ENCODE results near the gene ZFYVE27. TPM values are rescaled to one million over a fixed set of nuclear protein-coding genes. Genes with fewer than 3 reads are reported as not detected.

The ZFYVE27 gene
- total RNA-seq, 2 donors from 2014 or later, result 14.8 to 32.6 TPM

DNA sequence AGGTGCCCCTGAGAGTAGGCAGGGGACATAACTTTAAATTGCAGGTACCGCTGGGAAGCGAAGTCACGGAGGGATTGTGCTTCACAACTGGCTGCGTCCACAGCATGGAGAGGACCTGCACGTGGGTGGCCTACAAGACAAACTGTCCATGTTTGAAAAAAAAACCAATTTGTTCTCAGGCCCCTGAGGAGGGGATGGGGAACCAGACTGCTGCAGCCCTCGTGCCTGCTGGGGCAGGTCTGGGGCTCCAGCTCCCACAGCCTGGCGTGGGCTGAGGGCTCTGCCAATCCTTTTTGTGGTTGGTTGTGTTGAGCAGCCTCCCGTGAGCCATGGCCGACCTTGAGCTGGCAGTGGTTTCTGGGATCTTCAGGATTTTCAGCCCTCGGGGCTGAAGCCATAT is 25.1 kb downstream of the ZFYVE27 start:
- peaks cover 0 to 3% of the 10 kb centered on the region in 2 donors for H3K36me3 ChIP-seq (replicated peaks in 1 of 2; ENCODE audit: insufficient read depth in 1 of 2, low read depth in 2 of 2)
- 80% methylated on average over 6 to 10 of the region's 10 CpGs for WGBS, 2 donors
- intact Hi-C loops (cut with DNase I), result no loop called here
- H3K4me3 ChIP-seq, result no peak overlapping the region
- H3K9me3 ChIP-seq, result no peaks in the 10 kb centered on the region
- peaks cover 47% of the 10 kb centered on the region for H3K4me1 ChIP-seq
- H3K27ac ChIP-seq, result peak overlapping the region; percentile 62 to 89 (median 80)
- ATAC-seq (no peak), DNase-seq (no peak)
- TF ChIP-seq, protein P1, sequence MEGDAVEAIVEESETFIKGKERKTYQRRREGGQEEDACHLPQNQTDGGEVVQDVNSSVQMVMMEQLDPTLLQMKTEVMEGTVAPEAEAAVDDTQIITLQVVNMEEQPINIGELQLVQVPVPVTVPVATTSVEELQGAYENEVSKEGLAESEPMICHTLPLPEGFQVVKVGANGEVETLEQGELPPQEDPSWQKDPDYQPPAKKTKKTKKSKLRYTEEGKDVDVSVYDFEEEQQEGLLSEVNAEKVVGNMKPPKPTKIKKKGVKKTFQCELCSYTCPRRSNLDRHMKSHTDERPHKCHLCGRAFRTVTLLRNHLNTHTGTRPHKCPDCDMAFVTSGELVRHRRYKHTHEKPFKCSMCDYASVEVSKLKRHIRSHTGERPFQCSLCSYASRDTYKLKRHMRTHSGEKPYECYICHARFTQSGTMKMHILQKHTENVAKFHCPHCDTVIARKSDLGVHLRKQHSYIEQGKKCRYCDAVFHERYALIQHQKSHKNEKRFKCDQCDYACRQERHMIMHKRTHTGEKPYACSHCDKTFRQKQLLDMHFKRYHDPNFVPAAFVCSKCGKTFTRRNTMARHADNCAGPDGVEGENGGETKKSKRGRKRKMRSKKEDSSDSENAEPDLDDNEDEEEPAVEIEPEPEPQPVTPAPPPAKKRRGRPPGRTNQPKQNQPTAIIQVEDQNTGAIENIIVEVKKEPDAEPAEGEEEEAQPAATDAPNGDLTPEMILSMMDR (IDR thresholded peaks at IDR 0.05), result no peak
- no peak for TF ChIP-seq POLR2A (IDR thresholded peaks at IDR 0.05)
- H3K27me3 ChIP-seq, result no peaks in the 10 kb centered on the region

DNA sequence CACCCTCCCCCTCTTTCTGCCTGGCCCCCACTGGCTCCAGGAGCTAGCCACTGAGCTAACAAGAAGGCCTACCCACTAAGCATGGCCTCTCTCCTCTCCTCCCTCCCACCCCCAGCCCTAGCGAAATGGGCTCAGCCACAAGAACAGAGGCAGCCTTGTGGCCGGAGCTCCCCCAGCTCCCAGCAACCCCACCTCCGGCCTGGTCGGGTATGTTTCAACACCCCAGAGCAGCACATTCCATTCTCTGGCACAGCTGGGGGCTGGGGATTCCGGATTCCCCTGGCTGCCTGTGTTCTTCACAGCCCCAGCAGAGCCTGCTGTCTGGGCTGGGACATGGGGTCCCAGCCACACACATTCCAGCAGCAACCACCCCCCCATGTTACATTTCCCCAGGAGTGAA is 25.9 kb downstream of the ZFYVE27 start:
- 40 to 56% methylated on average over 1 to 5 of the region's 5 CpGs for WGBS, 2 donors
- DNase-seq (peak; percentile 66 to 84 (median 76)), ATAC-seq (peak; percentile 74)
- H3K9me3 ChIP-seq, result no peaks in the 10 kb centered on the region
- peaks cover 55% of the 10 kb centered on the region for H3K4me1 ChIP-seq
- peak overlapping the region; percentile 67 to 89 (median 80) for H3K27ac ChIP-seq
- no peaks in the 10 kb centered on the region for H3K36me3 ChIP-seq (replicated peaks in 1 of 2; ENCODE audit: insufficient read depth in 1 of 2, low read depth in 2 of 2)
- intact Hi-C loops (cut with DNase I), result no loop called here
- no peak overlapping the region for H3K4me3 ChIP-seq
- TF ChIP-seq POLR2A (IDR thresholded peaks at IDR 0.05), result peak in 1 of 3 donors; percentile 47
- TF ChIP-seq, protein P1 (IDR thresholded peaks at IDR 0.05), result no peak
- H3K27me3 ChIP-seq, result no peaks in the 10 kb centered on the region

DNA sequence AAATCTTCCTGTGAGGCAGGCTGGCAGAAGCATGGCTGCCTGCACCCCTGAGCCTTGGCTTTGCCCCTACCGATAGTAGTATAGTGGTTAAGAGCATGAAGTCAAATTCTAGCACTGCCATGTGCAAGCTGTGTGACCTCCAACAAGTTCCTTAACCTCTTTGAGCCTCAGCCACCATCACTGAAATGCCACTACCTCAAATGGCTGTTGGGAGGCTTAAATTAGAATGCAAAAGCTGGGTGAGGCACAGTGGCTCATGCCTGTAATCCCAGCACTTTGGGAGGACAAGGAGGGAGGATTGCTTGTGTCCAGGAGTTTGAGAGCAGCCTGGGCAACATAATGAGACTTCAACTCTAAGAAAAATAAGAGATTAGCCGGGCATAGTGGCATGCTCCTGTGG is 26.5 kb downstream of the ZFYVE27 start:
- intact Hi-C loops (cut with DNase I), result no loop called here
- TF ChIP-seq, protein P1 (IDR thresholded peaks at IDR 0.05), result no peak
- TF ChIP-seq POLR2A (IDR thresholded peaks at IDR 0.05), result no peak

DNA sequence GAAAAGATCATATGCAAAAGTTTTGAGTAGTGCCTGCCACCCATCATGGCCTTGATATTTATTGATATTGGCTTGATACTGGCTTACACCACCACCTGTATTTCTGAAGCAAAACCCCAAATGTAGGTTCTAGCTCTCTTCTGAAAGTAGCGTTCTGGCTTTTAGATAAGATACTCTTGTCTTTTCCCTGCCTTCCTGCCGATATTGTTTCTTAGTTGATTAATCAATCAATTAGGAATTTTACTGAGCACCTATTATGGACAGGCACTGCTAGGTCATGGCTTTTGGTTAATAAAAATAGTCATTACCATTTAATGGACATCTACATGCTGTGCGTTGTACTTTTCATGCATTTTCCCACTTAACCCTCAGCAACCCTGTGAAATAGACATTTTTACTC is 27.0 kb downstream of the ZFYVE27 start:
- Histone ChIP-seq H3K4me1 (peaks cover 66% of the 10 kb centered on the region), H3K27me3 (no peaks in the 10 kb centered on the region), H3K9me3 (no peaks in the 10 kb centered on the region), H3K36me3 (replicated peaks in 1 of 2; ENCODE audit: insufficient read depth in 1 of 2, low read depth in 2 of 2) (no peaks in the 10 kb centered on the region), H3K4me3 (no peak overlapping the region), H3K27ac (peak overlapping the region in 3 of 4 donors; percentile 75 to 89 (median 84))
- ATAC-seq, result no peak
- WGBS, 2 donors, result 56 to 63% methylated on average over 3 of the region's 3 CpGs
- DNase-seq, result no peak
- no peak for TF ChIP-seq POLR2A (IDR thresholded peaks at IDR 0.05)
- intact Hi-C loops (cut with DNase I), result no loop called here

More for the DNA sequence above, 26.5 kb downstream of the ZFYVE27 start:
- H3K9me3 ChIP-seq, result no peaks in the 10 kb centered on the region
- peaks cover 61% of the 10 kb centered on the region for H3K4me1 ChIP-seq
- no peaks in the 10 kb centered on the region for H3K36me3 ChIP-seq (replicated peaks in 1 of 2; ENCODE audit: insufficient read depth in 1 of 2, low read depth in 2 of 2)
- WGBS, 2 donors, result 56 to 78% methylated on average over 2 of the region's 2 CpGs
- DNase-seq (no peak), ATAC-seq (no peak)
- no peaks in the 10 kb centered on the region for H3K27me3 ChIP-seq
- H3K27ac ChIP-seq, result peak overlapping the region; percentile 67 to 89 (median 80)
- H3K4me3 ChIP-seq, result no peak overlapping the region

DNA sequence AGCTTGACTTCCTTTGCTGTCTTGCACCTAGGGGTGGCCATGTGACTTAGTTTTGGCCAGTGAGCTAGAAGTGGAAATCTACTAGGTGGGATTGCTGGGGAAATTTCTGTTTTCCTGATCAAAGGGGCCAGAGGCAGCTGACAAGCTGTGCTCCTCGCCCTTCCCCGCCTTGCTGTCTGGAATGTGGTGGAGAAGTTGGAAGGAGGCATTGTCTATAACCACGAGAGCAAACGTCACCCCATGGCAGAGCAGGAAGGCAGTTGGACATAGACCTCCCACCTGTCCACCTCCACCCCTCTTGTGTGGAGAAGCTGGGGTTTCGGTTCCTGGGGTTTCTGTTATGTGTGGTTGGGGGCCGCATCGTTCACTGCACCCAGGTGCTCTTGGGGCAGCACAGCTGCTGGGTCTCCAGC is 27.6 kb downstream of the ZFYVE27 start:
- H3K4me3 ChIP-seq, result no peak overlapping the region
- peak; percentile 10 for ATAC-seq
- H3K27ac ChIP-seq, result peak overlapping the region; percentile 50 to 89 (median 80)
- no peaks in the 10 kb centered on the region for H3K27me3 ChIP-seq
- no peaks in the 10 kb centered on the region for H3K36me3 ChIP-seq (replicated peaks in 1 of 2; ENCODE audit: insufficient read depth in 1 of 2, low read depth in 2 of 2)
- DNase-seq, result peak in 1 of 4 donors; percentile 43
- intact Hi-C loops (cut with DNase I), result no loop called here
- TF ChIP-seq, protein P1 (IDR thresholded peaks at IDR 0.05), result no peak
- TF ChIP-seq POLR2A (IDR thresholded peaks at IDR 0.05), result peak in 1 of 3 donors; percentile 16
- H3K9me3 ChIP-seq, result no peaks in the 10 kb centered on the region
- H3K4me1 ChIP-seq, result peaks cover 71% of the 10 kb centered on the region
- 78 to 88% methylated on average over 7 of the region's 7 CpGs for WGBS, 2 donors

Measured in body of pancreas (tissue), 4 donors.